Suppressor macrophage (primary cell): ENCODE results near the gene DAB2IP.

Experiments
- DNase-seq, 4 experiments: peaks; one replicate each; pipeline ENCODE4 v3.0.0-alpha.2; 2020 to 2022

The DAB2IP gene

DNA sequence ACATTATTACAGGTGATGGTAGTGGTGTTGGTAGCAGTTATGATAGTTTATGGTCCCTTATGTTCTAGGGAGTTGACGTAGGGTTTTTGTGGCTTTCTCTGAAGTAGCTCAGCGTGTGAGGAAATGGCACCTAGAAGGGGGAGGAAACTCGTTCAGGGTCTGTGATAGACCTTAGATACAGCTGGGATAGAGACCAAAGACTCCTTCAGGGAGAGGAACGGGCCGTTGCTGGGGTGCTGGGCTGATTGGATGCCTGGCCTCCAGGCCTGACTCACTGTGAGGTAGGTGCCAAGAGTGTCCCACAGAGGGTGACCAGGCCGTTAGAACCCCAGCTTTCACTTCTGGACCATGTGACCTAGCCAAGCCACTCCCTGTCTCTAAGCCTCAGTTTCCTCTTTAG is 96.6 kb downstream of the DAB2IP start:
- no peak for DNase-seq

DNA sequence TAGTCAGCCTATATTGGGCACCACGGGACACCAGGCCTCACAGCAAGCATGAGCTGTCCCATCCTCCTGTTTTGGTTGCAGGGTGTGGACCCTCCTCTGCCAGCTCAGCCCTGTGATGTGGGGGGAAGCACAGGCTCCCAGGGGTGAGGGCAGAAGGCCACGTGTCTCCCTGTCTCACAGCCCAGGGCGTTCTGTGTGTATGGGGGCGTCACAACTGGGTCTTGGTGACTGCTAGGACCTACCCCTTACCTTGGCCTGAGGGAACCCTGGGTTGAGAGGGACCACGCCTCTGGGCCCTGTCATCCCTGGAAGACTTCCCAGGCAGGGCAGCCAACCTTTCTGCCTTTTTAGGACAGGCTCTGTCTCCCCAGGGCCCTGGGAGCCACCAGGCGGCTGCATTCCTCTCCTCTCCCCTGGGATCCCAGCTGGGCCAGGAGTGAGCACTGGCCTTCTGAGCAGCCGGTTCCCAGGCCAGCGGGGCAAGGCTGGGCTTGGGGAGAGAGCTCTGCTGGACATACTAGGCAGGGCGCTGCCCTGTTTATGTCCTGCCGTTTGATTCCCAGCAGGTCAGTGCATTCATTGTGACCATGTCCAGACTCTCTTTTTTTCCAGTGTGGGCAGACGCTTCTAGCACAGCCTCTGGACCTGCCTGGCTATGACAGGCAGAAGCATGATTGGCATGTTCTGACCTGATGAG is 97.4 kb downstream of the DAB2IP start:
- no peak for DNase-seq

DNA sequence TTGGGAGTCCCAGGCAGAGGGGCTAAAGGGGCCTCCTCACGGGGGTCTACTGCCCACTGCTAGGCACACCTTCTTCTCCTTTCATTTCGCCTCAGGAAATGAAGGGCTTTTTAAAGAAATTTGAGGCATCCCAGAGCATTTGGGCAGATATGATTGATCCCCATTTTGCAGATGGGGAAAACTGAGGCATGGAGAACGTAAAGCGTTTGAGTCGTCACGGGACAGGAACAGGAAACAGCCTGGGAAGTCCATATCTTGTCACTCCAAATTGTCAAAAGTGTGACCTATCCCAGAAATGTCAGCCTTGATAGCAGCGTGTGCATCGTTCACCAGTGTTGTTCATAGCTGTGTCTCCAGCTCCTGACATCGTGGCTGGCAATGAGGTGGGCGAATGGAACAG is 98.2 kb downstream of the DAB2IP start:
- no peak for DNase-seq

DNA sequence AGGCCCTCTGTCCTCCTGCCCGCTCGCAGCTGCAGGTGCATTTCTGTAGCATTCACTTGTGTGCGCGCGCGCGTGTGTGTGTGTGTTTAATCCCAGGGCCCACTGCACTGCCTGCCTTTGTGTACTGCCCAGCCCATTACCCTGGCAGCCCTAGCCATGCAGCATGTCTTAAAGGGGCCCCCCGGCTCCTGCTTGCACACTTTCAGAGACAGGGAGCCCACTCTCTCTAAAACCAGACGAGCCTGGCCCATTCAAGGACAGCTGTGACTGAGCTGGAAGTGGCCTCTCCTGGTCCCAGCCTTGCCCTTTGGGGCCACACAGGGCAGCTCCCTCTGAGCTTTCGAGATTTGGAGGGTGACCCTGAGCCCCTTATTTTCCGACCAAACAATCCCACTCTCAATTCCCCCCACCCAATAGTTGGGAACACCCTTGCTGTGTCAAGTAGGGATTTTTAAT is 98.9 kb downstream of the DAB2IP start:
- DNase-seq = no peak

DNA sequence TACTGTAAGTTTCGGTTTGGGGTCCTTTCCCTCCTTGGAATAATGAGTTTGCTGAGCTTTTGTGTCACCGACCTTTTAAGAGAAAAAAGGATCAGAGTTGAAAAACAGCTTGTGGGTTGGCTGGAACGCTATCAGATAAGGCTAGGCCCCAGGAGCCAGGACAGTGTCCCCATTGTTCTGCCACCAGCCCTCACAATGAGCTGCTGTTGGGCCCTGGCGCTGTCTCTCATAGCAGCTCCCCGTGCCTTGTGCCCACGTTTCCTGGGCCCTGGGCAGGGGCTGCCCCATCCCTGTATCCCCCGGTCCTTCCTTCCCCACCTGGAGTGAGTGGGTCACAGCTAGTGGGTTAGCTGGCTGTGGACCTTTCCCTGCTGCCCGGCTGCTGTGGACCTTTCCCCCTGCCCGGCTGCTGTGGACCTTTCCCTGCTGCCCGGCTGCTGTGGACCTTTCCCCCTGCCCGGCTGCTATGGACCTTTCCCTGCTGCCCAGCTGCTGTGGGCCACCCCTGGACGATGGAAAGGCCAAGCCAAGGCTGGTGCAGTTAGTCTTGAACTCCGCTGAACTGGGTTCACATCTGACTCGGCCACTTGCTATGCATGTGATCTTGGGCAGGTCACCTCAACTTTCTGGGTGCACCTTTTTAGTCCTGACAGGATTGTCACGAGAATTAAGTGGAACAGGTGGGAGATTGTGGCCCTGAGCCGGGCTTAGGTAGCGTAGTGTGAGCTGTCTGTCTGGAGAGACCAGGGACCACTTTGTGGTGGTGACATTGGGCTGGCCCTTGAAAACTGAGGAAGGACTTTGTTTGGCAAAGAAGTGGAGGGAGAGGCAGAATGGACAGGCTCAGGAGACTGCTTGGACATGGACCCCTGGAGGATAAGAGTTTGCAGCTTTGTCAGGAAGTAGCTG is 99.5 kb downstream of the DAB2IP start:
- DNase-seq = no peak

DNA sequence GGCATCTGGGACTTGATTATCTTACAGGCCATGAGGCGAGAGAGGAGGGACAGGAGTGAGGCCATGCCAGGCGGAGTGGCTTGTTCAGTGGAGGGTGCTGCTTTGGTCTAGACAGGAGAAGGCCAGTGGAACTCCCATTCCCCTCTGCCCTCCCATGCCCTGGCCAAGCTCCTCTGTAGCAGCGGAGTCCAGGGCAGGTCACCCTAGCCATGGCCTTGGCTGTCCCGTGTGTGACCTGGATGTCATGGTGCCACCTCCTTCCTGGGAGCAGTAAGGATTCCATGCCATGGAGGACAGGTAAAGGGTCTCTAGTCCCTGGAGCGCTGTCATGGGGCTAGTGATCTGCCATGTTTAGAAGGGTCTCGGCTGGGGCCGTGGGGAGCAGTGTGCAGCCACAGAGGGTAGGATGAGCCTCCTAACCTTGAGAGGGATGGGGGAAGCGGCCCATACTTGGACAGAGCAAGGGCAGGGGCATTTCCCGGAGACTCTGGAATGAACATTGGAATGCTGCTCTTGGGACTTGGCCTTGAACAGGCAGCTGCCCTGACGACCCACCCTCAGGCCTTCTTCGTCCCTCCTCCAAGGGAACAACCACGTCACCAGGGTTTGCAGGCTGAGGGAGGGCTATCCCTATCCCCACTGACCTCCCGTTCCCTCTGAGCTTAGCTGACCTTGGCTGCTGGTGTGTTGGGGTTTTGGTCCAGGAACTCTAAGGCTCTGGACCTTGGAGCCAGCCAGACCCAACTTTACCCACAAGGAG is 100.4 kb downstream of the DAB2IP start:
- no peak for DNase-seq

DNA sequence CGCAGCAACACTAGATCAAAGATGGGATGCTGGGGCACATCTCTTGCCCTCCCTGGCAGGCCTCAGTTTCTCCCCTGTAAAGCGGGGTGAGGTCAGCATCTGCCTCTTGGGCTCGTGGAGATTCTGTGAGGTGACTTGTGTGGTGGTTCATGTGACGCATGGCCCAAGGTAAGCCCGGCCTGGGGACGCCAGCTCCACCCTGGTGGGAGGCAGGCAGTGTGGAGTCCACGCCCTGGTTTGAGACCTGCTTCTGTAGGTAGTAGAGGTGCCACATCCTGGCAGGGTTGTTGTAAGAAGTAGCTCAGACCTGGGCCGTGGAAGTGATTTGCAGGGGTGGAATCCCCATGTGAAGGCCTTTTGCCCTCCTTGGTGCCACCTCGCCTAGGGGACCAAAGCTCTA is 101.5 kb downstream of the DAB2IP start:
- no peak for DNase-seq

DNA sequence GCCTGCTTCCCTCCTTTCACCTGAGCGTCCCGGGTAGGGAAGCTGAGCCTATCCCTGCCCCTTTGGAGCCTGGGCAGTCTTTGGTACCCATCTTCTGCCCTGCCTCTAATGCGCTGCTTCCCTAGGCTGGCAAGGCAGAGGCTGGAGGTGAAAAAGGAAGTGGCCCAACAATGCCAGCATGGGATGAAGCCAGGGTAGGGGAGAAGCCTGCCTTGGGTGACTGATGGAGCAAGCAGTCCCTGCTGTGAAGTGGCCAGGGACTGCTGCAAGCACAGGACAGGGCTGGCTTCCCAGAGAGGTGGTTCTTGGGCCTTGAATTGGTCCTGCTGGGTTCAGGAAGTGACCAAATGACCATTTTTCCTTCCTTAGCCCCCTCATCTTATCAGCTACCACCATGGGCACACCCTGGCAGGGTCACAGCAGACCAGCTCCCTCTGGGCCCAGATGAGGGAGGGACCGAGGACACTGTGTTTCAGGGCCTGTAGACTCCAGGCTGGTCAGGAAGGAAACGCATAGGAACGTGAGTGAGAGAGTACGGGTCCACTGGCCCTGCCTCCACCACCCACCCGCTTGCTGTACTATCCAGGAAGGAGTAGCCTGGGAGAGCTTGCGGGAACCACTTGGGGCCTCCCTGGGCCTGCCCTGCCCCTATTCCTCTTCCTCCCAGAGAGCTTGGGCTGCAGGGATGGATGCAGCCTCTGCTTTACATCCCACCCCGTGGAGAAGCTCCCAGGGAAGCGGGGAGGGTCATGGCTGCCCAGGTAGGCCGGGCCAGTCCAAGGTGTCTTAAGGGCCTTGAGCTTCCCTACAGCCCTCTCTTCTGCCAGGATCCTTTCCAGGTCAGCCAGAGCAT is 102.6 kb downstream of the DAB2IP start:
- DNase-seq = no peak

DNA sequence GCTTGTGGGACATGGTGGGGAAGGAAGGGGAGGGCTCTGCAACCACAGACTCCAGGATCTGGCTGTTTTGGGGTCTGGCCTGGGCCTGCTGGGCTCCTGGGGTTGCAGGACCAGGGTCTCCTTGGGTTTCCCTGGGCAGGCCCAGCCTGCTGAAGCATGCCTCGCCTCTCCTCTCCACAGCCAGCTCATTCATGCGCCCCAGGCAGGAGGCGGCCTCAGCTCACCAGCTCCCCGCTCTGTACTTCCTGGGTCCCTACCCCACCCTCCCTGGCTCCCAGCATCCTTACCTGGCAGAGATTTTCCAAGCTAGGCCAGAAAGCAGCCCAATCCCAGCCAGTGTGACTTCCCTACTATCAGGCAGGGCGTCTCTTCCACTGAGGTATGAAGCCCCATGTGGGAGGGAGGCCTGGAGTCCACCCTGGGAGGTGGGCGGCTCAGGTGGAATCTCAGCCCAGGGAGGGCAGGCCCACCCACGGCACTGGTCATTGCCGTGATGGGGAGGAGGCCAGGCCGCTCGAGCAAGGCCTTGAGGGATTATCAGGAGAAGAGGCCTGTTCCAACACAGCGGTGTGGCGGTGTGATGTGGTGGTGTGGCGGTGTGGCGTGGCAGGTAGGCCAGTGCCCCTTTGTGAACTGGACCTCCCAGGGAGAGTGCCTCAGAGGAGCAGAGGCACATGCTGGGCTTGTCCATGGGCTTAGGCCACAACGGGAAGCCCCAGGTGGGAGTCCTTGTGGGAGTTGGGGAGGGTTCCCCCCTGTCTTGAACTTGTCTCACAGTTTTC is 103.4 kb downstream of the DAB2IP start:
- DNase-seq = no peak

DNA sequence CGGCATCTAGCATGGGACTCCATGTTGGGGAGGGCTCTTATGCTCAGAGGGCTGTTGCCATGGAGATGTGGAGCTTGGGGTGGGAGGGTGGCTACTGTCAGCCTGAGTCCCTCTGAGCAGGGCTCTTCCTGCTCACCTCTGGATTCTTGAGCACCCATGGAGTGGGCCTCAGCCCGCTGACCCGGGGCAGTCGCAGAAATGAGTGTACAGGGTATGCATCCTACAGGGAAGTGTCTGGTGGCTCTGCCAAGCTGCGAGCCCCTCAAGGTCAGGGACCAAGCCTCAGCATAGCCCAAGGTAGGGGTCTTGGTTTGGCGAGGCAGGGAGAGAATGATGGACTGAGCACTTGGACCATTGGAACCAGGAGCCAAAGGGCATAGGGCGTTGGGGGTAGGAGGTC is 104.1 kb downstream of the DAB2IP start:
- no peak for DNase-seq

DNA sequence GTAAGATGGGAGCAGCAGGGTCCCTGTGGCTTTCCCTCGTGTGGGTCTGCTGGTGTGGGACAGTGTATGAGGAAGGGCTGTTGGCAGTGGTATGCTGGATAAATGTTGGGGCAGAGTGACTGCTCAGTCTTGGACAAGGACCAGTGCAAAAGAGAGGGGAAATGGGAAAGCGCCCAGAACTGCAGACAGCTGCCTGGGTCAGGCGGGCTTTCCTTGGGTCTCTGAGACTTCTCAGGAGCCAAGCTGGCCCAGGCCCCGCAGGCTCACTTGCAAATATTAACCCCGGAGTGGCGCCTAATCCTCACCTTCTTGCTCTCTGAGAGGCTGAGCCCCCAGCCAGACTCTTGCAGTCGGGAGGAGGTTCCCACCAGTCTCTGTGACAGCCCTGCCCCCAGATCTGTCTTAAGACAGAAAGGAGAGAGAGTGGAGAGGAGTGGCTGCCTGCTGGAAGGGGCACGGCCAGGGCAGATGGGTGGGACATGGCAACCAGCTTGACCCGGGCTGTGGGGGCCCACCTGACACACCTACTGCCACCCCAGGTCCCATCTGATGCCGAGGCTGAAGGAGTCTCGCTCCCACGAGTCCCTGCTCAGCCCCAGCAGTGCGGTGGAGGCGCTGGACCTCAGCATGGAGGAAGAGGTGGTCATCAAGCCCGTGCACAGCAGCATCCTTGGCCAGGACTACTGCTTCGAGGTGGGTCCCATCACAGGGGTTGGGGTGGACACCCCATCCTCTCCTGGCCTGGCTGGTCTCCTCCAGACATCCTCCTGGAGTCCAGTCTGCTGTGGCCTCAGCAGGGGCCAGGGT is 105.2 kb downstream of the DAB2IP start:
- DNase-seq = no peak

DNA sequence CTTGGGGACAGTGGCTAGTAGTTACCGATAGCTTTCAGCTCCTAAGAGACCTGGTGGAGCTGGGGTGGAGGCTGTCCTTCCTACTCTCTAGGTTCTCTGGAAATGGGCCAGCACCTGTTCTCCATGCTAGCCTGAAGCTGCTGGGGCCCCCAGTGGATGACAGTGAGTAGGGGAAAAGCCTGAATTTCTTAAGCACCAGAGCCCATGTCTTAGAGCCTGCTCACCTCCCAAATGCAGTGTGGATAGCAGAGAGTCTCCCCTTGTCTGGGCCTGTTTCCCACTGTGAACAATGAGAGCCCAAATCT is 105.8 kb downstream of the DAB2IP start:
- DNase-seq = no peak

DNA sequence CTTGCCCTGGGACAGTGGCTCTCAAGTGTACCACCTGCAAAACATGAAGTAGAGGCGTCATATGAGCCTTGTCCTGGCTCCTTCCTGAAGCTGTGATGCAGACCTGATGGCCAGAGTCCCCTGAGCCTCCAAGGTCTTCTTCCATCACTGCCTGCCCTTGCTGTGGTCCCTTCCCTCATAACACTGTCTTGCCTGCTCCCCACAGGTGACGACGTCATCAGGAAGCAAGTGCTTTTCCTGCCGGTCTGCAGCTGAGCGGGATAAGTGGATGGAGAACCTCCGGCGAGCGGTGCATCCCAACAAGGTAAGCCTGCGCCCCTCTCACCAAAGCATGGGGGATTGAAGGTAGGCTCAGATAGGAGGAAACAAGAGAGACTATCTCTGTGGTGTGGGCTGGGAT is 107.3 kb downstream of the DAB2IP start:
- no peak for DNase-seq

DNA sequence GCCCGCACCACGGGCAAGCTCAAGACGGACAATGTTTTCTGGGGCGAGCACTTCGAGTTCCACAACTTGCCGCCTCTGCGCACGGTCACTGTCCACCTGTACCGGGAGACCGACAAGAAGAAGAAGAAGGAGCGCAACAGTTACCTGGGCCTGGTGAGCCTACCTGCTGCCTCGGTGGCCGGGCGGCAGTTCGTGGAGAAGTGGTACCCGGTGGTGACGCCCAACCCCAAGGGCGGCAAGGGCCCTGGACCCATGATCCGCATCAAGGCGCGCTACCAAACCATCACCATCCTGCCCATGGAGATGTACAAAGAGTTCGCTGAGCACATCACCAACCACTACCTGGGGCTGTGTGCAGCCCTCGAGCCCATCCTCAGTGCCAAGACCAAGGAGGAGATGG is 108.6 kb downstream of the DAB2IP start:
- DNase-seq = no peak

DNA sequence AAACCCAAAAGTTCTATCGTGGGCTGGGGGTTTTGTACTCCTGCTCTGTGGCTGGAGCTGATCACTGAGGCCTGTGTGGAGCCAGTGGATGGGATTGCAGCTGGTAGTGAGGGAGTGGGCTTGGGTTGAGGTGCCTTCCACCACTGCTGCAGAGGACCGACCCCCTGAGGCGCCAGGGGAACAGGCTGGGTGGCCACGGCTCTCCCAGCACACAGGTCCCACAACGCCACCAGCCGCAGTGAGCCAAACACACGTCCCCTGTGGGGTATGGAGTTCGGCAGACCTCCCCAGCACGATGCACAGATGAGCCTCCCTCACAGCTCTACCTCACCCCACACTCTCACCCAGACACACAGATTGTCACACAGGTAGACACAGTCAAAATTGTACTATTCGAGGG is 109.1 kb downstream of the DAB2IP start:
- no peak for DNase-seq

DNA sequence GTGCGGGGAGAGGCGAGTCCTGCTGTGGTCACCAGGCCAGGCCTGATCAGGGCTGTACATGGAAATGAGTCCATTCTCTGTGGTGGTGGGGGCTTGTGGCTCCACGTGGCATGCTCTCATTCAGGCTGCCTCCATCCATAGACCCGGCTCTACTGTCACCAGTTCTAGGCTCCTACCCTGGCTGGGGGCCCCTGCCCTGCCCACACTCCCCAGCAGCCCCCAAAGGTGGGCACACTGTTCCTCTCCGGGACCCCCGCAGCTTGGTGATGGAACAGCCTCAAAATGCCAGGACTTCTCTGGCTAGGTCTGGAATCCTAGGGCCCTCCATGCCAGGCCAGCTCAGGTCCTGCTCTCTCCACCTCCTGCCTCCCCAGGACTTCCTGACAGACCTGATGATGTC is 111.7 kb downstream of the DAB2IP start:
- no peak for DNase-seq

DNA sequence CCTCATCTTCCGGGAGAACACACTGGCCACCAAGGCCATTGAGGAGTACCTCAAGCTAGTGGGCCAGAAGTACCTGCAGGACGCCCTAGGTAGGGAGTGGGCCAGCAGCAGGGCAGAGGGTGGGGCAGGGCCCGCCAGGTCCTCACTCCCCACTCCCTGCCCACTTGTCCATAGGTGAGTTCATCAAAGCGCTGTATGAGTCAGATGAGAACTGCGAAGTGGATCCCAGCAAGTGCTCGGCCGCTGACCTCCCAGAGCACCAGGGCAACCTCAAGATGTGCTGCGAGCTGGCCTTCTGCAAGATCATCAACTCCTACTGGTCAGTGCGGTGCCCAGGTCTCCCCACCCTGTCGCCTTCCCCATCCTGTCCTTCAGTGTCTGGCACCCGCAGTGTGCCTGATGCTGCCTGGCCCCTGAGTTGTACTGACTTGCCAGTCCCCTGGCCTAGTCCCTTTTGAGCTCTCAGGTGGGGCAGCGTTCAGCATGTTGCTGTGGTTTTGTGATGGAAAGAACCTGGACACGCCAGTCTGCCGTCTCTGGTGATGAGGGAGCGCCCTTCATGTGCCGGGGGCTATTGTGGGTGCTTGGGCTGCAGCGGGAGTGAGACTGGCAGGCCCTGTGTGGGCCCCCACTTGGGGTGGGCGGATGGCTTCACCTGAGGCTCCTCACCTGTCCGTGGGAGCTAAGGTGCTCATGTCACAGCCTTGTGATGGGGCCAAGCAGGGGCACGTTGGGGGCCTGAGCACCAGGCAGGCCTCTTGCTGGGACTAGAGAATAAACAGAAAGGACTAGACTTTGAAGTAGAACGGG is 112.3 kb downstream of the DAB2IP start:
- no peak for DNase-seq

DNA sequence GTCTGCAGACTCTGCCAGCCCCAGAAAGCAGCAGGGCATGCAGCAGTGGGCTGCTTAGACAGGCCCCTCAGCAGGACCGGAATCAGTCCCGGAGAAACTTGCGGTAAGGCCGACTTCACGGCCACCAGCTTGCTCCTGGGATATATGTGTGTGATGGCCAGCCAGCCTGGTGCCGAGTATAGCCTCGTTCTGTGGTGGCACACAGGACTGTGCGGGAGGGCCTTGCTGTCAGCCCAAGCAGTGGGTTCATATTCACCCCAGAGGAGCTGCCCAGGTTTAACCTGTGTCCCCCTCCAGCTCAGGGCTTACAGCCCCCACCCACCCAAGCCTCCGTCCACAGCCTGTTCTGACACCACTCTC is 112.9 kb downstream of the DAB2IP start:
- DNase-seq = no peak

DNA sequence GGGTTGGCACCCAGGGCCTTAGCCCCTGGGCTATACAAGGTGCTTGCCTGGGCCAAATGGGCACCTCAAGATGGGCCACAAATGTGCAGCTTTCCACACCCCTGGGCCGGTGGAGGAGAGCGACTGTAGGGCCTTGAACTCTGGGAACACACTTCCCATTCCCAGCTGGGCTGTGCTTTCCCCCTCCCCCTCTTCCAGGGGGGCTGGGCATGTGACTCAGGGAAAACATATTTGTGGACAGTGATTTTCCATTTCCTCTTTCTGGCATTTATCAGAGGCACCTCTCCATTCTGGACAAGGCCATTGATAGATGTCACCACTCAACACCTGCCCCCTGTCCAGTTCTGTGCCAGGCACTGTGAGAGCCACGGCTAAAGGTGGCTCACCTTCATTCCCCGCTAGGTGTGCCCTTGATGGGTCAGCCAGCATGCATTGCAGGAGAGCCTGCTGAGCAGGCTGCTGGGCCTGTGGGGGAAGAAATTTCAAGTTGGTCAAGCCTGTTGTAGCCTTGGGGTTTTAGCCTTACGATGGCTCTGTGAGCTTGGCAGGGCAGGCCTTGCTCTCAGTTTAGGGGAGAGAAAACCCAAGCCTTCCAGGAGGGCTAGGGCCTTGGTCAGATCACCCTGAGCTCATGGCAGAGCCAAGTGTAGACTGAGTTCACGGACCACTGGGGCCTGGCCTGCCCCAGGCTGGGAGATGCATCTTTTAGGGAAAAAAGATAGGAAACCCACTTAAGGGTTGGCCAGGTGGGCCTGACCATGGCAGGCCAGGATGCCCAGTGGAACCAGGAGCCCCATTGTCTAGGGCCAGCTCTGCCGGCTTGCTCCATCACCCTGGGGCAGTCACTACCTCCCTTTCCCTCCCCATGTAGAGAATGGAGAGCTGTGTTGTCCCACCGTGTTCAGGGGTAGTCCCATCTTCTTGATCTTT is 113.9 kb downstream of the DAB2IP start:
- DNase-seq = peak in 3 of 4 experiments; percentile 3 to 21 (median 8)
